Stimulated activated CD8-positive, alpha-beta memory T cell treated with anti-CD3 and anti-CD28 coated beads, Interleukin-15, amount 100 ng/mL, for 24 hours (primary cell): ENCODE data around the gene SLC44A1.

Source experiments
- DNase-seq: peaks from one replicate; pipeline ENCODE4 v3.0.0-alpha.2; 2020; ENCODE audit warnings: low read depth

SLC44A1 gene

GRCh38 chr9:105244003-105244733, at the start of gene SLC44A1:
Gene SLC44A1 (plus strand): TSS chr9:105244651. CDS start chr9:105244869, 218 bp downstream.
- peak; percentile 71 for DNase-seq

- no peak for DNase-seq
Measured at GRCh38 chr9:105195259-105195658, 49.2 kb upstream of the SLC44A1 start.

GRCh38 chr9:105198023-105198422, 46.4 kb upstream of the SLC44A1 start:
- DNase-seq: no peak

- DNase-seq: no peak
Measured at GRCh38 chr9:105198865-105199264, 45.6 kb upstream of the SLC44A1 start.

- DNase-seq: no peak
Measured at GRCh38 chr9:105204416-105204815, 40.0 kb upstream of the SLC44A1 start.

GRCh38 chr9:105205787-105206495, 38.5 kb upstream of the SLC44A1 start:
- no peak for DNase-seq

GRCh38 chr9:105206496-105206820, 38.0 kb upstream of the SLC44A1 start:
- no peak for DNase-seq

GRCh38 chr9:105206821-105207699, 37.4 kb upstream of the SLC44A1 start:
- no peak for DNase-seq

GRCh38 chr9:105216440-105217178, 27.8 kb upstream of the SLC44A1 start:
- no peak for DNase-seq

- no peak for DNase-seq
Measured at GRCh38 chr9:105218673-105219072, 25.8 kb upstream of the SLC44A1 start.

- DNase-seq: no peak
Measured at GRCh38 chr9:105219291-105219805, 25.1 kb upstream of the SLC44A1 start.

- DNase-seq: no peak
Measured at GRCh38 chr9:105220451-105220850, 24.0 kb upstream of the SLC44A1 start.

GRCh38 chr9:105223544-105224140, 20.8 kb upstream of the SLC44A1 start:
- no peak for DNase-seq

- DNase-seq: no peak
Measured at GRCh38 chr9:105226055-105226454, 18.4 kb upstream of the SLC44A1 start.

GRCh38 chr9:105232207-105232606, 12.2 kb upstream of the SLC44A1 start:
- no peak for DNase-seq

GRCh38 chr9:105233873-105234272, 10.6 kb upstream of the SLC44A1 start:
- DNase-seq: no peak

- DNase-seq: no peak
Measured at GRCh38 chr9:105236261-105236660, 8.2 kb upstream of the SLC44A1 start.

GRCh38 chr9:105237246-105237645, 7.2 kb upstream of the SLC44A1 start:
- no peak for DNase-seq

- no peak for DNase-seq
Measured at GRCh38 chr9:105238302-105238701, 6.1 kb upstream of the SLC44A1 start.

GRCh38 chr9:105241356-105242043, 3.0 kb upstream of the SLC44A1 start:
- no peak for DNase-seq

- no peak for DNase-seq
Measured at GRCh38 chr9:105242062-105242461, 2.4 kb upstream of the SLC44A1 start.
